PC-3 (cell line): ENCODE data around the gene RAB18. TPM values are rescaled to one million over a fixed set of nuclear protein-coding genes. Genes with fewer than 3 reads are reported as not detected.
A peak's percentile ranks its signal among the peaks of the same experiment; 100 is the strongest.

Source experiments
- ATAC-seq: fragments of 200-7000 bp; cut with Tn5 transposase; 2 replicates; pipeline ENCODE4 v1.9.1; 2020; ENCODE audit warnings: mild to moderate bottlenecking, moderate library complexity
- BruUV-seq: library from RNA; stranded (reverse); fragments of 400-500 nt; replicated peaks from 2 replicates; lab custom pipeline; 2021; lab: Mats Ljungman, UMichigan
- CTCF ChIA-PET: fragments of 300-600 bp; sonication (Branson Sonifier 250); formaldehyde crosslinking; loops from one replicate; lab custom pipeline; 2022; ENCODE audit warnings: antibody characterized with exemption; lab: Charles Lee
- POLR2A ChIA-PET: fragments of 300-600 bp; sonication (Branson Sonifier 250); formaldehyde crosslinking; loops from one replicate; lab custom pipeline; 2022; ENCODE audit warnings: antibody characterized with exemption; ENCODE audit not compliant: unreplicated experiment; lab: Charles Lee
- DNase-seq: peaks from one replicate; pipeline ENCODE4 v3.0.0-alpha.2; 2015
- H2AFZ ChIP-seq: fragments of 300-600 bp; sonication (generic); 2 replicates; pipeline ENCODE4 v1.6.0; 2016; ENCODE audit warnings: antibody characterized with exemption, low read length
- H3F3A ChIP-seq: fragments of 300-600 bp; sonication (generic); one replicate; pipeline ENCODE4 v1.6.0; 2017; ENCODE audit warnings: antibody characterized with exemption, low read length, control low read depth, mild to moderate bottlenecking; ENCODE audit not compliant: unreplicated experiment
- H3K27ac ChIP-seq: fragments of 300-600 bp; sonication (generic); 2 replicates; pipeline ENCODE4 v1.5.1; 2016; ENCODE audit warnings: mild to moderate bottlenecking, low read length
- H3K27me3 ChIP-seq: fragments of 300-600 bp; sonication (generic); 2 replicates; pipeline ENCODE4 v1.6.1; 2016; ENCODE audit warnings: low read length, mixed read lengths
- H3K36me3 ChIP-seq: fragments of 300-600 bp; sonication (generic); 2 replicates; pipeline ENCODE4 v1.6.1; 2016; ENCODE audit warnings: low read depth, mixed run types, low read length, mixed read lengths
- H3K4me1 ChIP-seq: fragments of 300-600 bp; sonication (generic); 2 replicates; pipeline ENCODE4 v1.5.1; 2016; ENCODE audit warnings: low read length; ENCODE audit not compliant: insufficient read depth
- H3K4me2 ChIP-seq: fragments of 300-600 bp; sonication (generic); 2 replicates; pipeline ENCODE4 v1.6.0; 2016; ENCODE audit warnings: low read length
- H3K4me3 ChIP-seq: fragments of 300-600 bp; sonication (generic); 2 replicates; pipeline ENCODE4 v1.5.1; 2016; ENCODE audit warnings: mild to moderate bottlenecking, low read length, mixed read lengths
- H3K79me2 ChIP-seq: fragments of 300-600 bp; sonication (generic); 2 replicates; pipeline ENCODE4 v1.6.1; 2017; ENCODE audit warnings: low read length, mixed read lengths
- H3K9ac ChIP-seq: fragments of 300-600 bp; sonication (generic); 2 replicates; pipeline ENCODE4 v1.6.0; 2016; ENCODE audit warnings: mild to moderate bottlenecking, low read length
- H3K9me2 ChIP-seq: fragments of 300-600 bp; sonication (generic); replicated peaks from 2 replicates; pipeline ENCODE4 v1.6.1; 2016; ENCODE audit warnings: mixed run types, low read length, mixed read lengths
- H3K9me3 ChIP-seq: fragments of 300-600 bp; sonication (generic); 2 replicates; pipeline ENCODE4 v1.6.1; 2016; ENCODE audit warnings: low read length, mixed read lengths
- H4K20me1 ChIP-seq: fragments of 300-600 bp; sonication (generic); 2 replicates; pipeline ENCODE4 v1.6.1; 2016; ENCODE audit warnings: low read length, mixed read lengths
- EZH2 ChIP-seq: fragments of 300-600 bp; sonication (generic); IDR thresholded peaks from one replicate; pipeline ENCODE4 v1.6.1; 2017; ENCODE audit warnings: antibody characterized with exemption, mild to moderate bottlenecking, low read length; ENCODE audit not compliant: unreplicated experiment
- EZH2phosphoT487 ChIP-seq: fragments of 300-600 bp; sonication (generic); IDR thresholded peaks from 2 replicates; pipeline ENCODE4 v1.6.1; 2018; ENCODE audit warnings: mild to moderate bottlenecking, antibody characterized with exemption, low read length, borderline replicate concordance
- intact Hi-C: fragments of 100-400 bp; cut with micrococcal nuclease; formaldehyde crosslinking; loops from 2 replicates; pipeline ENCODE4 v1.9.0; 2023
- total RNA-seq: library from RNA; depleted of rRNA; stranded (reverse); fragments of >200 nt; gene quantifications from 2 replicates; pipeline ENCODE4 v1.2.3, GENCODE V29; 2014
- TF ChIP-seq, protein P1 (sequence below): fragments of 300-600 bp; sonication (generic); conservative IDR thresholded peaks from 2 replicates; pipeline ENCODE4 v1.5.1; 2017; ENCODE audit warnings: antibody characterized with exemption, low read depth, mild to moderate bottlenecking, low read length

RAB18 gene
- total RNA-seq, 1 experiment from 2014 or later, result 32.0 TPM

DNA sequence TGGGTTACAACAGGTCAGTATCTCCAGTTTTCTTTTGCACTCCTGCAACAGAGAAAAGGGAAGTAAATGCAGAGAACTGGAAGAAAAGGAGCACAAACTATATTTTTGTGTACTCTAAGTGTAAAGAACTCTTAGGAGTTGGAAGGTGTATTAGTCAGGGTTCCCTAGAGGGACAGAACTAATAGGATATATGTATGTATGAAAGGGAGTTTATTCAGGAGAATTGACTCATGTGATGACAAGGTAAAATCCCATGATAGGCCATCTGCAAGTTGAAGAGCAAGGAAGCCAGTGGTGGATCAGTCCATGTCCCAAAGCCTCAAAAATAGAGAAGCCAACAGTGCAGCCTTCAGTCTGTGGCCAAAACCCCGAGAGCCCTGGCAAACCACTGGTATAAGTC is 22.6 kb upstream of the RAB18 start:
- CTCF ChIA-PET, result no interaction called here
- TF ChIP-seq EZH2phosphoT487 (no peak), EZH2 (no peak)
- TF ChIP-seq, protein P1, sequence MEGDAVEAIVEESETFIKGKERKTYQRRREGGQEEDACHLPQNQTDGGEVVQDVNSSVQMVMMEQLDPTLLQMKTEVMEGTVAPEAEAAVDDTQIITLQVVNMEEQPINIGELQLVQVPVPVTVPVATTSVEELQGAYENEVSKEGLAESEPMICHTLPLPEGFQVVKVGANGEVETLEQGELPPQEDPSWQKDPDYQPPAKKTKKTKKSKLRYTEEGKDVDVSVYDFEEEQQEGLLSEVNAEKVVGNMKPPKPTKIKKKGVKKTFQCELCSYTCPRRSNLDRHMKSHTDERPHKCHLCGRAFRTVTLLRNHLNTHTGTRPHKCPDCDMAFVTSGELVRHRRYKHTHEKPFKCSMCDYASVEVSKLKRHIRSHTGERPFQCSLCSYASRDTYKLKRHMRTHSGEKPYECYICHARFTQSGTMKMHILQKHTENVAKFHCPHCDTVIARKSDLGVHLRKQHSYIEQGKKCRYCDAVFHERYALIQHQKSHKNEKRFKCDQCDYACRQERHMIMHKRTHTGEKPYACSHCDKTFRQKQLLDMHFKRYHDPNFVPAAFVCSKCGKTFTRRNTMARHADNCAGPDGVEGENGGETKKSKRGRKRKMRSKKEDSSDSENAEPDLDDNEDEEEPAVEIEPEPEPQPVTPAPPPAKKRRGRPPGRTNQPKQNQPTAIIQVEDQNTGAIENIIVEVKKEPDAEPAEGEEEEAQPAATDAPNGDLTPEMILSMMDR, result no peak
- H3K4me2 ChIP-seq, result no peak overlapping the region
- H3K9me2 ChIP-seq, result no peaks in the 10 kb centered on the region
- DNase-seq (no peak), ATAC-seq (no peak)
- H3K36me3 ChIP-seq, result no peaks in the 10 kb centered on the region
- BruUV-seq, result no TSS peak
- H4K20me1 ChIP-seq, result no peaks in the 10 kb centered on the region
- no peaks in the 10 kb centered on the region for H3K27me3 ChIP-seq
- H2AFZ ChIP-seq, result no peak overlapping the region
- POLR2A ChIA-PET, result no interaction called here
- no peaks in the 10 kb centered on the region for H3K9me3 ChIP-seq
- no peaks in the 10 kb centered on the region for H3F3A ChIP-seq
- H3K4me3 ChIP-seq, result no peak overlapping the region
- intact Hi-C loops, result no loop called here
- peaks cover 10% of the 10 kb centered on the region; the same call in 1 of the 2 replicates for H3K4me1 ChIP-seq
- H3K79me2 ChIP-seq, result no peaks in the 10 kb centered on the region
- H3K27ac ChIP-seq, result no peak overlapping the region
- H3K9ac ChIP-seq, result no peak overlapping the region

DNA sequence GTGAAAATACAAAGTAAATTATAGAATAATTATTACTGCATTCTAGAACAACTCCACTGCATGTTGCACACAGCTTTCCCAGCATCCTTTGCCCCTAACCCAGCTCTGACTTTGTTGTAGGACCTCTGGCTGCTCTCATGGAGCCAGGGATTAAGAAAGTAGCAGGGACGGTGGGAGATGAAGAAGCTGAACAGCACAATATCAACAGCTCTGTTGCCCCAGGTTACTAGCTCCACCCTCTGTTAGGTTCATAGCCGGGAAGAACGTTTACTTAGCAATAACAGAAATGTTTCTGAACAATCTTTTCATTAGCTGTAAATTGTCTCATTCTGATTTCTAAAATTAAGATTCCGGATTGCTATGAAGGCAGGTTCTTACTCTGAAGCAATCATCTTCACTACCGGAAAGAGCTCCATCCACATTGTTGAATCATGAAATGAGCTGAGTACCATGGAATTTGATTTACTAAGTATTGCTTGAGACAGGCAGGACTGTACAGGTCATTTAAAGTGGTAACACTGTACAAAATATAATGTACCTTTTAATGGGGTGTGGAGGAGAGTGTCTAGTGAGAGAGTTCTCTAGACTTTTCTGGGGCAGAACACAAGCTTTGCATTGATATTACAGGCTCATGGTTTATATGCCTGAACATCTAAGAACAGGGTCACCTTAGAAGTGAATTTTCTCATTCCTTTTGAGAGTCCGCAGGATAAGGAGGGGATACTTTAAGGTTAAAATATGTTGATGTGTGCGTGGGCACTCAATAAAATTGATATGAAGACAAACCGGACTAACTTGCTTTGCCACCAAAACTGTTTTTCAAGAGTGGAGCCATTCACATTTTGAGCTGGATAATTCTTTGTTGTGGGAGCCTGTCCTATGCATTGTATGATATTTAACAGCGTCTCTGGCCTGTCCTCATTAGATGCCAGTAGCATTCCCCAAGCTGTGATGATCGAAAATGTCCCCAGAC is 20.8 kb upstream of the RAB18 start:
- Histone ChIP-seq H3K9me2 (no peaks in the 10 kb centered on the region), H3K27ac (peak overlapping the region; percentile 38), H3K4me3 (peak overlapping the region; percentile 54), H3K9ac (no peak overlapping the region), H3K79me2 (no peaks in the 10 kb centered on the region), H3K4me1 (peaks cover 10% of the 10 kb centered on the region; the same call in 1 of the 2 replicates), H3K27me3 (no peaks in the 10 kb centered on the region), H3K36me3 (no peaks in the 10 kb centered on the region), H3K4me2 (peak overlapping the region; percentile 67), H3F3A (no peaks in the 10 kb centered on the region), H2AFZ (peak overlapping the region; percentile 57), H4K20me1 (no peaks in the 10 kb centered on the region), H3K9me3 (no peaks in the 10 kb centered on the region)
- TF ChIP-seq, protein P1, result no peak
- no peak for TF ChIP-seq EZH2phosphoT487
- no peak for TF ChIP-seq EZH2
- intact Hi-C loops, result no loop called here
- DNase-seq (peak; percentile 54), ATAC-seq (peak; percentile 35)
- no TSS peak for BruUV-seq
- ChIA-PET POLR2A (interaction anchor here (0.6 kb wide), 1 partner anchor 571 kb away, joined by 5 read pairs; no protein-coding TSS in a partner anchor), CTCF (interaction anchor here (0.6 to 1.0 kb wide), 2 partner anchors 21 to 155 kb away, joined by 3 read pairs; partner anchors contain the start of gene RAB18)

DNA sequence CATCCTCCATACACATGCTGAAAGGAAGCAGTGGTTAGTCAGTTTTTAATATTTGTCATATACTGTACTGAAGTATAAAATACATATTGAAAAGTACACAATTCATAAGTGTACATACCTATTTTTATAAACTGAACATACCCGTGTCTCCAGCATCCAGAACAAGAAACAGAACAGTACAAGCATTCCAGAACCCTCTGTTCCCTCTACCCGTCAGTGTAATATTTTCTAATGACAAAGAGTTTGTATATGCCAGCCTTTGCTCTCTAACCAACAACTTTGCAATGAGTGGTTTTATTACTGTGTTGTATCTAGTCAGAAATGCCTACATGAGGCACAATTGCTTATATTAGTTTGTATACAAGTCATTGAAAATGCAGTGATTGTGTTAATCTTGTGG is 18.7 kb upstream of the RAB18 start:
- H3K9me2 ChIP-seq, result no peaks in the 10 kb centered on the region
- H2AFZ ChIP-seq, result no peak overlapping the region

More for the DNA sequence above, 18.7 kb upstream of the RAB18 start:
- Histone ChIP-seq H3K27me3 (no peaks in the 10 kb centered on the region), H3K36me3 (no peaks in the 10 kb centered on the region), H3K4me2 (no peak overlapping the region), H3K4me1 (peaks cover 10% of the 10 kb centered on the region; the same call in 1 of the 2 replicates), H3K9ac (no peak overlapping the region), H3K79me2 (no peaks in the 10 kb centered on the region), H3K9me3 (no peaks in the 10 kb centered on the region), H4K20me1 (no peaks in the 10 kb centered on the region), H3K27ac (no peak overlapping the region), H3K4me3 (no peak overlapping the region), H3F3A (no peaks in the 10 kb centered on the region)
- DNase-seq, result no peak
- no peak for ATAC-seq
- TF ChIP-seq, protein P1, result no peak
- TF ChIP-seq EZH2phosphoT487 (no peak), EZH2 (no peak)
- intact Hi-C loops, result no loop called here
- BruUV-seq, result no TSS peak
- CTCF ChIA-PET, result no interaction called here
- POLR2A ChIA-PET, result no interaction called here
